ENCODE results near the gene OVAAL. TPM values are rescaled to one million over a fixed set of nuclear protein-coding genes. Genes with fewer than 3 reads are reported as not detected.

OVAAL gene
- total and polyA plus RNA-seq, 9 of the 15 experiments (the other 6 are each of a cell fraction or from before 2014, with no cell fraction given): 0.04 to 0.18 (median 0.08) TPM; not detected in 4

DNA sequence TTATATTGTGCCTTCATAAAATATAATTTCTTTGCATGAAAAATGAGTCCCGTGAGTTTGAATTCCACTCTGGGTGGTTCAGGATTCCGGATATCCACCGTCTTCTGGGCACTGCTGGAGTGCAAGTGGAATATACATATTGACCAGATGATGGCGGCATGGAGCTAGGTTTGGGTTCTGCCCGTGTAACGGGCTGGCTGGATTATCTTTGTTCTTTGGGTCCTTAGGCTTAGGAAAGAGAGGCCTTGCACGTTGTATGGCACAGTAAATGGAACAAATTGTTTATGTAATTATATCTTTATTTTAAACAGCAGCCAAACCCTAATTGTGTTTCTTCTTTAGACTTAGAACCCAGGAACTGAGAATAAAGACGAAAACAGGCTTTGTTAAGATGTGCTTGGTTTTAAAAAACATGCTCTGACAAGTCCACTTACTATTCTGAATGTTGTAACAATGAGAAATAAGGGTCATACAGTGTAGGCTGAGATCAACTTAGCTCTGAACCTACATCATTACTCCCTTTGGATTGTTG is 42.8 kb upstream of the OVAAL start:
- DNase-seq (ENCODE audit: extremely low read depth in 1 of 4, low spot score in 3 of 4) (peak; percentile 82 to 95 (median 86)), ATAC-seq (peak; percentile 98), FAIRE-seq (peak; percentile 95)
- Histone ChIP-seq H3K9me1 (ENCODE audit: control insufficient read depth, insufficient read depth, low read length) (no peaks in the 10 kb centered on the region), H3K27ac (ENCODE audit: extremely low read depth, low read depth, low read length) (peak overlapping the region; percentile 10; the same call in 1 of the 3 replicates), H3K4me3 (no peak overlapping the region), H4K20me1 (replicated peaks; ENCODE audit: control insufficient read depth, insufficient read depth, low read length) (no peaks in the 10 kb centered on the region), H3K9me3 (replicated peaks; ENCODE audit: control insufficient read depth, insufficient read depth, low read depth, low read length) (no peaks in the 10 kb centered on the region), H3K4me1 (replicated peaks in 1 of 2; ENCODE audit: control insufficient read depth in 2 of 2, insufficient read depth in 2 of 2, low read length in 2 of 2) (peaks cover 3 to 9% of the 10 kb centered on the region in 2 experiments; a peak in 3 of 5 replicates), H3K79me2 (ENCODE audit: control insufficient read depth, insufficient read depth, low read length) (no peaks in the 10 kb centered on the region), H2AFZ (ENCODE audit: low read depth, low read length) (peak overlapping the region; percentile 79), H3K36me3 (ENCODE audit: control insufficient read depth, insufficient read depth, low read length) (no peaks in the 10 kb centered on the region), H3K4me2 (ENCODE audit: insufficient read depth, low read length) (no peak overlapping the region), H3K27me3 (ENCODE audit: control insufficient read depth in 2 of 2, insufficient read depth in 2 of 2, low read length in 2 of 2) (no peaks in the 10 kb centered on the region), H3K9ac (ENCODE audit: insufficient read depth in 1 of 2, low read depth in 2 of 2, low read length in 2 of 2) (peak overlapping the region in 1 of 2 experiments; percentile 22; a peak in 1 of 4 replicates)
- in situ Hi-C loops (cut with MboI): no loop called here
- POLR2A ChIA-PET: interaction anchor here (0.6 to 2.9 kb wide), 12 partner anchors 8 to 602 kb away, joined by 3 to 19 read pairs (median 3); partner anchors contain the start of gene ACBD6
- 5% methylated on average over 8 of the region's 8 CpGs for WGBS (ENCODE audit: insufficient coverage, low coverage, missing lambda C conversion rate)
- BruUV-seq (replicated peaks): no TSS peak
- CTCF ChIA-PET (ENCODE audit: low intra/inter-chr PET ratio): interaction anchor here (0.5 to 4.3 kb wide), 5 partner anchors 18 to 650 kb away, joined by 3 to 69 read pairs (median 8); no protein-coding TSS in a partner anchor
- intact Hi-C loops (cut with micrococcal nuclease): loop anchor here (2.0 to 5.0 kb wide), 8 partner anchors 17 to 651 kb away; partner anchors contain the start of genes IER5 and XPR1
- peak; percentile 90 for TF ChIP-seq BRD9 (IDR thresholded peaks at IDR 0.05; ENCODE audit: low read depth, partially characterized antibody)
- peak in 1 of 2 experiments; percentile 62; a peak in 2 of 4 replicates for TF ChIP-seq MAZ (CRISPR knock-in tag; conservative IDR thresholded peaks at IDR 0.05 in 1 of 2, IDR thresholded peaks at IDR 0.05 in 1 of 2)
- TF ChIP-seq EP400 (IDR thresholded peaks at IDR 0.05): peak; percentile 72
- TF ChIP-seq ZFP1 (CRISPR knock-in tag; IDR thresholded peaks at IDR 0.05): no peak
- TF ChIP-seq ATF1 (CRISPR knock-in tag; IDR thresholded peaks at IDR 0.05): no peak
- peak; percentile 20; the same call in 1 of the 2 replicates for TF ChIP-seq ATF1 (tag; IDR thresholded peaks at IDR 0.05)
- no peak for TF ChIP-seq MED1 (CRISPR knock-in tag; IDR thresholded peaks at IDR 0.05; ENCODE audit: borderline replicate concordance)
- TF ChIP-seq KLF16 (IDR thresholded peaks at IDR 0.05): 0 out of 2 replicates have a peak, but pooled peaks have one; percentile 13
- peak in 1 of 2 experiments; percentile 50; a peak in 1 of 4 replicates for TF ChIP-seq RCOR1 (IDR thresholded peaks at IDR 0.05; ENCODE audit: borderline replicate concordance in 1 of 2, low read depth in 2 of 2, low read length in 2 of 2)
- TF ChIP-seq CHD4 (IDR thresholded peaks at IDR 0.05; ENCODE audit: insufficient read depth, insufficient replicate concordance, low read depth, low read length, poor library complexity, severe bottlenecking): no peak
- TF ChIP-seq KLF6 (CRISPR knock-in tag; IDR thresholded peaks at IDR 0.05; ENCODE audit: borderline replicate concordance): no peak
- TF ChIP-seq TFAP4 (CRISPR knock-in tag; IDR thresholded peaks at IDR 0.05; ENCODE audit: borderline replicate concordance): no peak
- 0 out of 2 replicates have a peak, but pooled peaks have one; percentile 41 for TF ChIP-seq ZZZ3 (IDR thresholded peaks at IDR 0.05)
- TF ChIP-seq CEBPB (tag; IDR thresholded peaks at IDR 0.05): peak; percentile 54
- TF ChIP-seq SMAD4 (CRISPR knock-in tag; conservative IDR thresholded peaks at IDR 0.05): peak; percentile 49; the same call in 1 of the 2 replicates
- TF ChIP-seq ATF4 (CRISPR knock-in tag; IDR thresholded peaks at IDR 0.05): no peak; the same call in 1 of the 2 replicates
- TF ChIP-seq DEAF1 (CRISPR knock-in tag; IDR thresholded peaks at IDR 0.05): peak; percentile 97
- TF ChIP-seq CTBP1 (IDR thresholded peaks at IDR 0.05; ENCODE audit: borderline replicate concordance): peak; percentile 45; the same call in 1 of the 2 replicates
- no peak for TF ChIP-seq ZNF57 (CRISPR knock-in tag; IDR thresholded peaks at IDR 0.05)
